ENCODE measurements around the gene ADAM19.

The ADAM19 gene

GRCh38 chr5:157596487-157596886 lies 20.9 kb upstream of the ADAM19 start:
- no peak for DNase-seq

GRCh38 chr5:157594675-157595459 lies 19.3 kb upstream of the ADAM19 start:
- DNase-seq: no peak

GRCh38 chr5:157594257-157594656 lies 18.7 kb upstream of the ADAM19 start:
- DNase-seq: no peak

GRCh38 chr5:157593052-157593757 lies 17.6 kb upstream of the ADAM19 start:
- no peak for DNase-seq

GRCh38 chr5:157592594-157592993 lies 17.0 kb upstream of the ADAM19 start:
- no peak for DNase-seq

- DNase-seq: no peak
Observed at GRCh38 chr5:157590478-157590877, 14.9 kb upstream of the ADAM19 start.

GRCh38 chr5:157584628-157585027 lies 9.1 kb upstream of the ADAM19 start:
- no peak for DNase-seq

- no peak for DNase-seq
Observed at GRCh38 chr5:157582731-157583620, 7.4 kb upstream of the ADAM19 start.

GRCh38 chr5:157581901-157582300 lies 6.3 kb upstream of the ADAM19 start:
- no peak for DNase-seq

- DNase-seq: no peak
Observed at GRCh38 chr5:157578079-157578780, 2.7 kb upstream of the ADAM19 start.

- DNase-seq: no peak
Observed at GRCh38 chr5:157576678-157577077, 1.1 kb upstream of the ADAM19 start.

- DNase-seq: peak; percentile 20
Observed at GRCh38 chr5:157574456-157575380, 857 bp downstream of the ADAM19 start.

- peak; percentile 17 for DNase-seq
Observed at GRCh38 chr5:157571357-157571827, 4.2 kb downstream of the ADAM19 start.

- no peak for DNase-seq
Observed at GRCh38 chr5:157570531-157571200, 4.9 kb downstream of the ADAM19 start.

GRCh38 chr5:157568720-157569119 lies 6.9 kb downstream of the ADAM19 start:
- DNase-seq: no peak

- DNase-seq: no peak
Observed at GRCh38 chr5:157568222-157568621, 7.4 kb downstream of the ADAM19 start.

GRCh38 chr5:157566902-157567489 lies 8.6 kb downstream of the ADAM19 start:
- no peak for DNase-seq

GRCh38 chr5:157563929-157564716 lies 11.5 kb downstream of the ADAM19 start:
- peak; percentile 47 for DNase-seq

GRCh38 chr5:157563373-157563928 lies 12.1 kb downstream of the ADAM19 start:
- peak; percentile 76 for DNase-seq

Measured in NCI-H226 (cell line).